ENCODE data around the gene AIMP2.
"Not testable (repeated sequence)": the region's sequence is repeated elsewhere in the genome, so short reads cannot be mapped to it uniquely, and the experiment has no call there.

The AIMP2 gene

GRCh38 chr7:6008668-6009611 lies at the start of gene AIMP2, which contains the start of gene PMS2:
TSS of gene AIMP2 (plus strand) at chr7:6009272. CDS start at chr7:6009364, 92 bp downstream.
TSS of gene PMS2 (minus strand) at chr7:6009049. CDS start at chr7:6009019, 30 bp downstream.
- DNase-seq (ENCODE audit: low spot score): peak; percentile 85

GRCh38 chr7:5963205-5963604 lies 45.9 kb upstream of the AIMP2 start:
- DNase-seq (ENCODE audit: low spot score): not testable (repeated sequence)

- DNase-seq (ENCODE audit: low spot score): not testable (repeated sequence)
Observed at GRCh38 chr7:5963810-5964209, 45.3 kb upstream of the AIMP2 start.

GRCh38 chr7:5970347-5970911 lies 38.6 kb upstream of the AIMP2 start, which contains the start of gene RSPH10B:
TSS of gene RSPH10B (minus strand) at chr7:5970689. CDS start at chr7:5967116, 3,573 bp downstream.
- not testable (repeated sequence) for DNase-seq (ENCODE audit: low spot score)

GRCh38 chr7:5973580-5973979 lies 35.5 kb upstream of the AIMP2 start:
- not testable (repeated sequence) for DNase-seq (ENCODE audit: low spot score)

GRCh38 chr7:5979680-5980314 lies 29.3 kb upstream of the AIMP2 start:
- not testable (repeated sequence) for DNase-seq (ENCODE audit: low spot score)

- DNase-seq (ENCODE audit: low spot score): not testable (repeated sequence)
Observed at GRCh38 chr7:5987061-5987460, 22.0 kb upstream of the AIMP2 start.

GRCh38 chr7:5997210-5997808 lies 11.8 kb upstream of the AIMP2 start:
- peak; percentile 51 for DNase-seq (ENCODE audit: low spot score)

GRCh38 chr7:6007386-6007785 lies 1.7 kb upstream of the AIMP2 start:
- no peak for DNase-seq (ENCODE audit: low spot score)

GRCh38 chr7:6007835-6008590 lies 1.1 kb upstream of the AIMP2 start:
- not testable (repeated sequence) for DNase-seq (ENCODE audit: low spot score)

GRCh38 chr7:6010370-6010769 lies 1.3 kb downstream of the AIMP2 start:
- not testable (repeated sequence) for DNase-seq (ENCODE audit: low spot score)

- no peak for DNase-seq (ENCODE audit: low spot score)
Observed at GRCh38 chr7:6011541-6011940, 2.5 kb downstream of the AIMP2 start.

- no peak for DNase-seq (ENCODE audit: low spot score)
Observed at GRCh38 chr7:6012355-6013104, 3.5 kb downstream of the AIMP2 start.

GRCh38 chr7:6015917-6016652 lies 7.0 kb downstream of the AIMP2 start:
- DNase-seq (ENCODE audit: low spot score): no peak

- no peak for DNase-seq (ENCODE audit: low spot score)
Observed at GRCh38 chr7:6016653-6016966, 7.5 kb downstream of the AIMP2 start.

- DNase-seq (ENCODE audit: low spot score): no peak
Observed at GRCh38 chr7:6020371-6021286, 11.6 kb downstream of the AIMP2 start.

- no peak for DNase-seq (ENCODE audit: low spot score)
Observed at GRCh38 chr7:6022707-6023106, 13.6 kb downstream of the AIMP2 start.

- no peak for DNase-seq (ENCODE audit: low spot score)
Observed at GRCh38 chr7:6023974-6024435, 14.9 kb downstream of the AIMP2 start.
